ENCODE measurements around the gene NEK5. TPM values are rescaled to one million over a fixed set of nuclear protein-coding genes. Genes with fewer than 3 reads are reported as not detected.

Gene NEK5
- total and polyA plus RNA-seq, 2 donors from 2014 or later = 0.39 to 1.2 TPM

- TF ChIP-seq CTCF (IDR thresholded peaks at IDR 0.05; ENCODE audit: borderline replicate concordance, extremely low read depth, insufficient read depth) = no peak
- H3K9ac ChIP-seq (ENCODE audit: low read length in 3 of 3) = no peak overlapping the region
- no peaks in the 10 kb centered on the region for H3K27me3 ChIP-seq (ENCODE audit: control insufficient read depth, insufficient read depth, low read length)
- peaks cover 0 to 6% (median 0%) of the 10 kb centered on the region in 3 donors for H3K4me1 ChIP-seq (ENCODE audit: control insufficient read depth in 2 of 3, insufficient read depth in 2 of 3, low read depth in 1 of 3, low read length in 3 of 3)
- H3K9me3 ChIP-seq (ENCODE audit: control insufficient read depth in 2 of 3, insufficient read depth in 1 of 3, low read length in 3 of 3) = no peaks in the 10 kb centered on the region
- no peak overlapping the region for H3K27ac ChIP-seq (ENCODE audit: low read depth in 2 of 2, low read length in 2 of 2)
- FAIRE-seq = no peak
- no peak for DNase-seq
- intact Hi-C loops (cut with DNase I) = no loop called here
- peaks cover 4 to 17% (median 10%) of the 10 kb centered on the region in 3 donors for H3K36me3 ChIP-seq (ENCODE audit: control insufficient read depth in 2 of 3, insufficient read depth in 3 of 3, low read length in 3 of 3)
- H3K4me3 ChIP-seq (ENCODE audit: low read length in 3 of 3) = no peak overlapping the region
Measured at GRCh38 chr13:52025475-52026245, 103.2 kb downstream of the NEK5 start.

- DNase-seq (no peak), FAIRE-seq (no peak)
- no peak within 1 kb of the TSS for H3K9ac ChIP-seq (ENCODE audit: low read length in 3 of 3)
- intact Hi-C loops (cut with DNase I) = no loop called here
- no peaks in the 10 kb centered on the region for H3K27me3 ChIP-seq (ENCODE audit: control insufficient read depth, insufficient read depth, low read length)
- H3K4me1 ChIP-seq (ENCODE audit: control insufficient read depth in 2 of 3, insufficient read depth in 2 of 3, low read depth in 1 of 3, low read length in 3 of 3) = peaks cover 0 to 6% (median 0%) of the 10 kb centered on the region in 3 donors
- no peak for TF ChIP-seq CTCF (IDR thresholded peaks at IDR 0.05; ENCODE audit: borderline replicate concordance, extremely low read depth, insufficient read depth)
- no peak within 1 kb of the TSS for H3K27ac ChIP-seq (ENCODE audit: low read depth in 2 of 2, low read length in 2 of 2)
- no peaks in the 10 kb centered on the region for H3K9me3 ChIP-seq (ENCODE audit: control insufficient read depth in 2 of 3, insufficient read depth in 1 of 3, low read length in 3 of 3)
- H3K36me3 ChIP-seq (ENCODE audit: control insufficient read depth in 2 of 3, insufficient read depth in 3 of 3, low read length in 3 of 3) = peaks cover 4 to 28% (median 16%) of the 10 kb centered on the region in 3 donors
- no peak within 1 kb of the TSS for H3K4me3 ChIP-seq (ENCODE audit: low read length in 3 of 3)
Measured at GRCh38 chr13:52024481-52024880, 104.4 kb downstream of the NEK5 start, which contains the start of gene UTP14C. Gene UTP14C (plus strand): TSS chr13:52024691. CDS start chr13:52028805, 4,114 bp downstream.

GRCh38 chr13:52022356-52022755, 106.5 kb downstream of the NEK5 start:
- Histone ChIP-seq H3K9me3 (ENCODE audit: control insufficient read depth in 2 of 3, insufficient read depth in 1 of 3, low read length in 3 of 3) (no peaks in the 10 kb centered on the region), H3K4me1 (ENCODE audit: control insufficient read depth in 2 of 3, insufficient read depth in 2 of 3, low read depth in 1 of 3, low read length in 3 of 3) (peaks cover 0 to 6% (median 0%) of the 10 kb centered on the region in 3 donors), H3K27me3 (ENCODE audit: control insufficient read depth, insufficient read depth, low read length) (no peaks in the 10 kb centered on the region), H3K4me3 (ENCODE audit: low read length in 3 of 3) (no peak overlapping the region), H3K36me3 (ENCODE audit: control insufficient read depth in 2 of 3, insufficient read depth in 3 of 3, low read length in 3 of 3) (peaks cover 2 to 24% (median 16%) of the 10 kb centered on the region in 3 donors), H3K9ac (ENCODE audit: low read length in 3 of 3) (no peak overlapping the region), H3K27ac (ENCODE audit: low read depth in 2 of 2, low read length in 2 of 2) (no peak overlapping the region)
- FAIRE-seq (no peak), DNase-seq (no peak)
- no peak for TF ChIP-seq CTCF (IDR thresholded peaks at IDR 0.05; ENCODE audit: borderline replicate concordance, extremely low read depth, insufficient read depth)
- intact Hi-C loops (cut with DNase I) = no loop called here
